HCT116 (cell line): ENCODE data around the gene ATP7B. TPM values are rescaled to one million over a fixed set of nuclear protein-coding genes. Genes with fewer than 3 reads are reported as not detected.

Source experiments
- ATAC-seq: fragments of 200-7000 bp; cut with Tn5 transposase; 2 replicates; pipeline ENCODE4 v1.9.1; 2020; ENCODE audit warnings: mild to moderate bottlenecking, moderate library complexity
- BruUV-seq: library from RNA; stranded (reverse); fragments of 400-500 nt; replicated peaks from 2 replicates; lab custom pipeline; 2021; lab: Mats Ljungman, UMichigan
- CTCF ChIA-PET: fragments of 300-600 bp; sonication (Branson Sonifier 250); formaldehyde crosslinking; loops from one replicate; lab custom pipeline; 2021; ENCODE audit warnings: antibody characterized with exemption; lab: Charles Lee
- POLR2A ChIA-PET: fragments of 300-600, 350-600 bp; sonication (Branson Sonifier 250); formaldehyde crosslinking; loops from one replicate; lab custom pipeline; 2021; ENCODE audit warnings: antibody characterized with exemption; lab: Charles Lee
- RAD21 ChIA-PET, 2 experiments: fragments of 300-600 bp; sonication (Branson Sonifier 250); formaldehyde crosslinking; loops; one replicate each; lab custom pipeline; 2023; ENCODE audit warnings: low total read pairs in 2 of 2; ENCODE audit not compliant: uncharacterized antibody in 2 of 2, unreplicated experiment in 2 of 2, low non-redundant PET in 1 of 2; lab: Charles Lee
- DNase-seq: peaks from one replicate; pipeline ENCODE4 v3.0.0-alpha.2; 2010; ENCODE audit warnings: low read depth, low spot score
- H2AFZ ChIP-seq: fragments of 200-600 bp; shearing (Covaris generic), sonication (generic); 2 replicates; pipeline ENCODE4 v1.6.1; 2017; ENCODE audit warnings: low read depth, mixed run types, mixed read lengths, antibody characterized with exemption, low read length; ENCODE audit not compliant: poor library complexity, severe bottlenecking
- H3K27ac ChIP-seq: 2 replicates; pipeline ENCODE4 v1.5.1; 2012; ENCODE audit warnings: low read depth, low read length
- H3K27me3 ChIP-seq: fragments of 200-600 bp; sonication (generic); 2 replicates; pipeline ENCODE4 v1.6.1; 2016; ENCODE audit warnings: mixed run types, low read length, mixed read lengths; ENCODE audit not compliant: insufficient read depth
- H3K36me3 ChIP-seq, 2 experiments: fragments of 200-500 bp in 1 of 2; fragments of 200-600 bp in 1 of 2; sonication (Bioruptor generic) in 1 of 2; sonication (generic) in 1 of 2; 2 replicates each; pipeline versions ENCODE4 v1.5.1 to v1.6.1; 2014 to 2016; ENCODE audit warnings: low read length in 2 of 2, inconsistent platforms in 1 of 2, mixed read lengths in 1 of 2, mixed run types in 1 of 2; ENCODE audit not compliant: insufficient read depth in 2 of 2, control insufficient read depth in 1 of 2
- H3K4me1 ChIP-seq, 2 experiments: fragments of 200-600 bp in 1 of 2; sonication (generic) in 1 of 2; 2 replicates each; pipeline versions ENCODE4 v1.5.1 to v1.6.1; 2012 to 2017; ENCODE audit warnings: low read length in 2 of 2, inconsistent platforms in 1 of 2, mild to moderate bottlenecking in 1 of 2, mixed read lengths in 1 of 2, mixed run types in 1 of 2, moderate library complexity in 1 of 2; ENCODE audit not compliant: insufficient read depth in 2 of 2, control insufficient read depth in 1 of 2
- H3K4me2 ChIP-seq: fragments of 200-600 bp; sonication (generic); 2 replicates; pipeline ENCODE4 v1.6.1; 2017; ENCODE audit warnings: mixed run types, low read length, mixed read lengths
- H3K4me3 ChIP-seq, 2 experiments: fragments of 200-600 bp in 1 of 2; sonication (generic) in 1 of 2; replicated peaks in 1 of 2; 2 replicates each; pipeline ENCODE4 v1.5.1; 2011 to 2016; ENCODE audit warnings: low read length in 2 of 2, control low read depth in 1 of 2, low read depth in 1 of 2, mild to moderate bottlenecking in 1 of 2, mixed read lengths in 1 of 2, mixed run types in 1 of 2
- H3K79me2 ChIP-seq: fragments of 200-600 bp; sonication (generic); 2 replicates; pipeline ENCODE4 v1.6.1; 2017; ENCODE audit warnings: mild to moderate bottlenecking, mixed run types, low read length, moderate library complexity, mixed read lengths; ENCODE audit not compliant: insufficient read depth
- H3K9ac ChIP-seq: fragments of 200-600 bp; sonication (generic); 2 replicates; pipeline ENCODE4 v1.6.1; 2016; ENCODE audit warnings: low read length, mixed read lengths
- H3K9me2 ChIP-seq: fragments of 200-600 bp; sonication (generic), shearing (Covaris generic); 2 replicates; pipeline ENCODE4 v1.6.1; 2017; ENCODE audit warnings: mixed run types, mild to moderate bottlenecking, moderate library complexity; ENCODE audit not compliant: insufficient read depth
- H3K9me3 ChIP-seq, 2 experiments: fragments of 200-500 bp in 1 of 2; fragments of 200-600 bp in 1 of 2; sonication (Bioruptor generic) in 1 of 2; sonication (generic) in 1 of 2; 2 replicates each; pipeline ENCODE4 v1.6.1; 2014 to 2017; ENCODE audit warnings: low read length in 2 of 2, mixed read lengths in 2 of 2, inconsistent platforms in 1 of 2, low read depth in 1 of 2, mild to moderate bottlenecking in 1 of 2, mixed run types in 1 of 2, moderate library complexity in 1 of 2; ENCODE audit not compliant: control insufficient read depth in 1 of 2, insufficient read depth in 1 of 2
- H4K20me1 ChIP-seq: fragments of 200-600 bp; sonication (generic), shearing (Covaris generic); 2 replicates; pipeline ENCODE4 v1.6.1; 2017; ENCODE audit warnings: mixed run types, mild to moderate bottlenecking, moderate library complexity; ENCODE audit not compliant: insufficient read depth
- CTCF ChIP-seq, 3 experiments: fragments of 200-600 bp in 1 of 3; sonication (generic) in 1 of 3; IDR thresholded peaks in 2 of 3; conservative IDR thresholded peaks in 1 of 3; 2 replicates each; pipeline ENCODE4 v1.5.1; 2012 to 2017; ENCODE audit warnings: low read depth in 2 of 3, low read length in 2 of 3, antibody characterized with exemption in 1 of 3, borderline replicate concordance in 1 of 3, control low read depth in 1 of 3, mild to moderate bottlenecking in 1 of 3, mixed read lengths in 1 of 3, mixed run types in 1 of 3, moderate library complexity in 1 of 3; ENCODE audit not compliant: insufficient read depth in 1 of 3
- ELF1 ChIP-seq: IDR thresholded peaks from 2 replicates; pipeline ENCODE4 v1.6.1; 2012; ENCODE audit warnings: low read depth, borderline replicate concordance
- EZH2 ChIP-seq: fragments of 200-600 bp; sonication (generic); IDR thresholded peaks from 2 replicates; pipeline ENCODE4 v1.6.1; 2017; ENCODE audit warnings: antibody characterized with exemption, mixed run types
- JUND ChIP-seq: IDR thresholded peaks from 2 replicates; pipeline ENCODE4 v1.6.1; 2012
- POLR2A ChIP-seq: IDR thresholded peaks from 2 replicates; pipeline ENCODE4 v1.7.0; 2011; ENCODE audit warnings: borderline replicate concordance; ENCODE audit not compliant: insufficient read depth, insufficient read length; ENCODE audit errors: extremely low read depth
- POLR2AphosphoS5 ChIP-seq: IDR thresholded peaks from 2 replicates; pipeline ENCODE4 v1.6.1; 2011; ENCODE audit warnings: mild to moderate bottlenecking, low read depth, low read length, moderate library complexity
- RAD21 ChIP-seq: IDR thresholded peaks from 2 replicates; pipeline ENCODE4 v1.6.1; 2012; ENCODE audit warnings: low read depth, mild to moderate bottlenecking
- SIN3A ChIP-seq: IDR thresholded peaks from 2 replicates; pipeline ENCODE4 v1.6.1; 2012; ENCODE audit warnings: low read depth
- SP1 ChIP-seq: IDR thresholded peaks from 2 replicates; pipeline ENCODE4 v1.6.1; 2012; ENCODE audit warnings: low read depth
- YY1 ChIP-seq: IDR thresholded peaks from 2 replicates; pipeline ENCODE4 v1.6.1; 2011; ENCODE audit warnings: low read length, low read depth, moderate library complexity, mild to moderate bottlenecking; ENCODE audit not compliant: insufficient replicate concordance; ENCODE audit errors: extremely low read depth
- ZFX ChIP-seq: fragments of 450-650 bp; IDR thresholded peaks from 2 replicates; pipeline ENCODE4 v1.6.1; 2017
- intact Hi-C: fragments of 100-400 bp; cut with micrococcal nuclease; formaldehyde crosslinking; loops from 2 replicates; pipeline ENCODE4 v1.10.0; 2022
- total RNA-seq: library from RNA; stranded (reverse); gene quantifications from one replicate; pipeline ENCODE4 v1.2.1, GENCODE V29; 2021; ENCODE audit not compliant: unreplicated experiment
- TF ChIP-seq, protein P1 (sequence below): IDR thresholded peaks from 2 replicates; pipeline ENCODE4 v1.6.1; 2012
- TF ChIP-seq, protein P2 (sequence below): IDR thresholded peaks from 2 replicates; pipeline ENCODE4 v1.6.1; 2012
- TF ChIP-seq, protein P3 (sequence below): IDR thresholded peaks from 2 replicates; pipeline ENCODE4 v1.6.1; 2011; ENCODE audit warnings: mild to moderate bottlenecking, low read length, moderate library complexity; ENCODE audit not compliant: insufficient replicate concordance; ENCODE audit errors: extremely low read depth

The ATP7B gene
- total RNA-seq, 1 experiment from 2014 or later = 10.3 TPM

- intact Hi-C loops = loop anchor here (5.0 kb wide), 1 partner anchor 442 kb away; the partner anchor contains the start of gene VPS36
- ATAC-seq (no peak), DNase-seq (no peak)
- Histone ChIP-seq H3K4me3 (no peak overlapping the region), H3K9me3 (no peaks in the 10 kb centered on the region), H3K9me2 (no peaks in the 10 kb centered on the region), H3K79me2 (peaks cover 27% of the 10 kb centered on the region), H3K36me3 (no peaks in the 10 kb centered on the region; a peak in 1 of 4 replicates), H3K27me3 (no peaks in the 10 kb centered on the region), H3K27ac (no peak overlapping the region), H4K20me1 (no peaks in the 10 kb centered on the region), H3K9ac (no peak overlapping the region), H3K4me2 (no peak overlapping the region), H2AFZ (no peak overlapping the region), H3K4me1 (peaks cover 10 to 14% of the 10 kb centered on the region in 2 experiments)
- no TSS peak for BruUV-seq
- CTCF ChIA-PET = no interaction called here
- POLR2A ChIA-PET = no interaction called here
- TF ChIP-seq JUND = no peak
- no peak for TF ChIP-seq SIN3A
- TF ChIP-seq ZFX = no peak
- no peak for TF ChIP-seq SP1
- TF ChIP-seq RAD21 = no peak
- TF ChIP-seq EZH2 = no peak
- TF ChIP-seq POLR2AphosphoS5 = no peak
- no peak for TF ChIP-seq POLR2A
- no peak for TF ChIP-seq ELF1
- TF ChIP-seq, protein P1, sequence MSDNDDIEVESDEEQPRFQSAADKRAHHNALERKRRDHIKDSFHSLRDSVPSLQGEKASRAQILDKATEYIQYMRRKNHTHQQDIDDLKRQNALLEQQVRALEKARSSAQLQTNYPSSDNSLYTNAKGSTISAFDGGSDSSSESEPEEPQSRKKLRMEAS = no peak
- no peak for TF ChIP-seq CTCF (IDR thresholded peaks at IDR 0.05 in 2 of 3, conservative IDR thresholded peaks at IDR 0.05 in 1 of 3; ENCODE audit: borderline replicate concordance in 1 of 3, insufficient read depth in 1 of 3, low read depth in 2 of 3, low read length in 2 of 3)
- TF ChIP-seq, protein P2, sequence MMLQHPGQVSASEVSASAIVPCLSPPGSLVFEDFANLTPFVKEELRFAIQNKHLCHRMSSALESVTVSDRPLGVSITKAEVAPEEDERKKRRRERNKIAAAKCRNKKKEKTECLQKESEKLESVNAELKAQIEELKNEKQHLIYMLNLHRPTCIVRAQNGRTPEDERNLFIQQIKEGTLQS = no peak
- no peak for TF ChIP-seq YY1
- TF ChIP-seq, protein P3, sequence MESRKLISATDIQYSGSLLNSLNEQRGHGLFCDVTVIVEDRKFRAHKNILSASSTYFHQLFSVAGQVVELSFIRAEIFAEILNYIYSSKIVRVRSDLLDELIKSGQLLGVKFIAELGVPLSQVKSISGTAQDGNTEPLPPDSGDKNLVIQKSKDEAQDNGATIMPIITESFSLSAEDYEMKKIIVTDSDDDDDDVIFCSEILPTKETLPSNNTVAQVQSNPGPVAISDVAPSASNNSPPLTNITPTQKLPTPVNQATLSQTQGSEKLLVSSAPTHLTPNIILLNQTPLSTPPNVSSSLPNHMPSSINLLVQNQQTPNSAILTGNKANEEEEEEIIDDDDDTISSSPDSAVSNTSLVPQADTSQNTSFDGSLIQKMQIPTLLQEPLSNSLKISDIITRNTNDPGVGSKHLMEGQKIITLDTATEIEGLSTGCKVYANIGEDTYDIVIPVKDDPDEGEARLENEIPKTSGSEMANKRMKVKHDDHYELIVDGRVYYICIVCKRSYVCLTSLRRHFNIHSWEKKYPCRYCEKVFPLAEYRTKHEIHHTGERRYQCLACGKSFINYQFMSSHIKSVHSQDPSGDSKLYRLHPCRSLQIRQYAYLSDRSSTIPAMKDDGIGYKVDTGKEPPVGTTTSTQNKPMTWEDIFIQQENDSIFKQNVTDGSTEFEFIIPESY = no peak
- RAD21 ChIA-PET = no interaction called here
Observed at GRCh38 chr13:52009946-52010345, 1.3 kb downstream of the ATP7B start.
